ENCODE data around the gene LRRC45.

GRCh38 chr17:82022981-82023446 is at the start of gene LRRC45:
- TF ChIP-seq GATA1 (IDR thresholded peaks at IDR 0.05; ENCODE audit: low read depth, low read length) (no peak), POLR2A (IDR thresholded peaks at IDR 0.05; ENCODE audit: low read length) (no peak)
